ENCODE measurements around the gene DRAM1. TPM values are rescaled to one million over a fixed set of nuclear protein-coding genes. Genes with fewer than 3 reads are reported as not detected.

Gene DRAM1
- polyA plus RNA-seq, 1 donor (not counting 4 experiments of a cell fraction or from before 2014, with no cell fraction given) = 21.7 TPM

DNA sequence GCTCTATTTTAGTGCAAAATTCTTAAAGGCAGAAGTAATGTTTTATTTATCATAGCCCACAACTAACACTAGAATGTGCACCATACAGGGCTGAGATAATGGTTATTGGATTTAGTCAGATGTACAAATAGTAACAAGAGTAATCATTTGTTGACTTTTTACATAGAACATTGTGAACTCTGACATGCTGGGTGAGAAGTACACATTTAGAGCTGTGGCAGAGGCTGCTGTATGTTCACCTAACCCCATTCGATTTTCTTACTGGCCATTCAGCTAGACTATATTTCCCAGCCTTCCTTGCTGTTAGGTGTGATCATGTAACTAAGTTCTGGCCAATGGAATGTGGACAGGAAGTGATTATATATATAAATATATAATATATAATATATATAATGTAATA, 89.1 kb downstream of the DRAM1 start:
- Histone ChIP-seq H2AFZ (ENCODE audit: control insufficient read depth, low read length) (no peak overlapping the region), H3K27me3 (ENCODE audit: control insufficient read depth, extremely low read depth, insufficient read depth, low read length) (no peaks in the 10 kb centered on the region), H3K9me1 (ENCODE audit: control insufficient read depth, extremely low read depth, insufficient read depth, low read length) (no peaks in the 10 kb centered on the region), H3K4me3 (ENCODE audit: control insufficient read depth in 2 of 3, extremely low read depth in 1 of 3, insufficient read depth in 2 of 3, low read depth in 1 of 3, low read length in 3 of 3) (no peak overlapping the region), H3K27ac (ENCODE audit: control insufficient read depth, insufficient read depth, low read length) (no peak overlapping the region), H4K20me1 (ENCODE audit: control insufficient read depth, extremely low read depth, insufficient read depth, low read length) (no peaks in the 10 kb centered on the region), H3K9me3 (ENCODE audit: control insufficient read depth, low read depth, low read length) (no peaks in the 10 kb centered on the region), H3K4me1 (ENCODE audit: control insufficient read depth, extremely low read depth, insufficient read depth, low read length) (no peaks in the 10 kb centered on the region), H3K36me3 (ENCODE audit: control insufficient read depth in 2 of 2, extremely low read depth in 1 of 2, insufficient read depth in 2 of 2, low read length in 2 of 2) (no peaks in the 10 kb centered on the region), H3K79me2 (ENCODE audit: control insufficient read depth, insufficient read depth, low read length) (no peaks in the 10 kb centered on the region), H3K4me2 (ENCODE audit: control insufficient read depth, extremely low read depth, insufficient read depth, low read depth, low read length) (no peak overlapping the region), H3K9ac (ENCODE audit: control insufficient read depth, extremely low read depth, insufficient read depth, low read length) (no peak overlapping the region)
- no peak for DNase-seq (ENCODE audit: low read depth, low spot score)
- no peak for FAIRE-seq
- no peak for TF ChIP-seq EZH2 (IDR thresholded peaks at IDR 0.05; ENCODE audit: low read length)
- TF ChIP-seq, protein P1, sequence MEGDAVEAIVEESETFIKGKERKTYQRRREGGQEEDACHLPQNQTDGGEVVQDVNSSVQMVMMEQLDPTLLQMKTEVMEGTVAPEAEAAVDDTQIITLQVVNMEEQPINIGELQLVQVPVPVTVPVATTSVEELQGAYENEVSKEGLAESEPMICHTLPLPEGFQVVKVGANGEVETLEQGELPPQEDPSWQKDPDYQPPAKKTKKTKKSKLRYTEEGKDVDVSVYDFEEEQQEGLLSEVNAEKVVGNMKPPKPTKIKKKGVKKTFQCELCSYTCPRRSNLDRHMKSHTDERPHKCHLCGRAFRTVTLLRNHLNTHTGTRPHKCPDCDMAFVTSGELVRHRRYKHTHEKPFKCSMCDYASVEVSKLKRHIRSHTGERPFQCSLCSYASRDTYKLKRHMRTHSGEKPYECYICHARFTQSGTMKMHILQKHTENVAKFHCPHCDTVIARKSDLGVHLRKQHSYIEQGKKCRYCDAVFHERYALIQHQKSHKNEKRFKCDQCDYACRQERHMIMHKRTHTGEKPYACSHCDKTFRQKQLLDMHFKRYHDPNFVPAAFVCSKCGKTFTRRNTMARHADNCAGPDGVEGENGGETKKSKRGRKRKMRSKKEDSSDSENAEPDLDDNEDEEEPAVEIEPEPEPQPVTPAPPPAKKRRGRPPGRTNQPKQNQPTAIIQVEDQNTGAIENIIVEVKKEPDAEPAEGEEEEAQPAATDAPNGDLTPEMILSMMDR (optimal IDR thresholded peaks at IDR 0.05 in 1 of 3, IDR thresholded peaks at IDR 0.05 in 1 of 3, conservative IDR thresholded peaks at IDR 0.05 in 1 of 3; ENCODE audit: extremely low read depth in 1 of 3, insufficient read depth in 2 of 3, low read length in 3 of 3) = no peak
- dilution Hi-C loops (cut with MboI; ENCODE audit: extremely low pct_ligation_motif_present, low sequenced_read_pairs) = no loop called here

- no peaks in the 10 kb centered on the region for H3K4me1 ChIP-seq (ENCODE audit: control insufficient read depth, extremely low read depth, insufficient read depth, low read length)
- H3K4me3 ChIP-seq (ENCODE audit: control insufficient read depth in 2 of 3, extremely low read depth in 1 of 3, insufficient read depth in 2 of 3, low read depth in 1 of 3, low read length in 3 of 3) = no peak overlapping the region
- DNase-seq (ENCODE audit: low read depth, low spot score) (no peak), FAIRE-seq (no peak)
- H4K20me1 ChIP-seq (ENCODE audit: control insufficient read depth, extremely low read depth, insufficient read depth, low read length) = no peaks in the 10 kb centered on the region
- no peaks in the 10 kb centered on the region for H3K9me3 ChIP-seq (ENCODE audit: control insufficient read depth, low read depth, low read length)
- no peaks in the 10 kb centered on the region for H3K79me2 ChIP-seq (ENCODE audit: control insufficient read depth, insufficient read depth, low read length)
- TF ChIP-seq EZH2 (IDR thresholded peaks at IDR 0.05; ENCODE audit: low read length) = no peak
- no peak overlapping the region for H3K4me2 ChIP-seq (ENCODE audit: control insufficient read depth, extremely low read depth, insufficient read depth, low read depth, low read length)
- H3K36me3 ChIP-seq (ENCODE audit: control insufficient read depth in 2 of 2, extremely low read depth in 1 of 2, insufficient read depth in 2 of 2, low read length in 2 of 2) = no peaks in the 10 kb centered on the region
- H2AFZ ChIP-seq (ENCODE audit: control insufficient read depth, low read length) = no peak overlapping the region
- dilution Hi-C loops (cut with MboI; ENCODE audit: extremely low pct_ligation_motif_present, low sequenced_read_pairs) = no loop called here
- H3K9me1 ChIP-seq (ENCODE audit: control insufficient read depth, extremely low read depth, insufficient read depth, low read length) = no peaks in the 10 kb centered on the region
- no peaks in the 10 kb centered on the region for H3K27me3 ChIP-seq (ENCODE audit: control insufficient read depth, extremely low read depth, insufficient read depth, low read length)
- H3K27ac ChIP-seq (ENCODE audit: control insufficient read depth, insufficient read depth, low read length) = no peak overlapping the region
- H3K9ac ChIP-seq (ENCODE audit: control insufficient read depth, extremely low read depth, insufficient read depth, low read length) = no peak overlapping the region
These were observed 90.1 kb downstream of the DRAM1 start for GRCh38 chr12:101967506-101967905.

GRCh38 chr12:101968770-101969169, 91.4 kb downstream of the DRAM1 start:
- TF ChIP-seq, protein P1 (optimal IDR thresholded peaks at IDR 0.05 in 1 of 3, IDR thresholded peaks at IDR 0.05 in 1 of 3, conservative IDR thresholded peaks at IDR 0.05 in 1 of 3; ENCODE audit: extremely low read depth in 1 of 3, insufficient read depth in 2 of 3, low read length in 3 of 3) = no peak
- no peak for TF ChIP-seq EZH2 (IDR thresholded peaks at IDR 0.05; ENCODE audit: low read length)
- FAIRE-seq (no peak), DNase-seq (ENCODE audit: low read depth, low spot score) (no peak)
- Histone ChIP-seq H3K27me3 (ENCODE audit: control insufficient read depth, extremely low read depth, insufficient read depth, low read length) (no peaks in the 10 kb centered on the region), H3K4me3 (ENCODE audit: control insufficient read depth in 2 of 3, extremely low read depth in 1 of 3, insufficient read depth in 2 of 3, low read depth in 1 of 3, low read length in 3 of 3) (no peak overlapping the region), H3K9ac (ENCODE audit: control insufficient read depth, extremely low read depth, insufficient read depth, low read length) (no peak overlapping the region), H3K4me1 (ENCODE audit: control insufficient read depth, extremely low read depth, insufficient read depth, low read length) (no peaks in the 10 kb centered on the region), H3K9me3 (ENCODE audit: control insufficient read depth, low read depth, low read length) (no peaks in the 10 kb centered on the region), H3K27ac (ENCODE audit: control insufficient read depth, insufficient read depth, low read length) (no peak overlapping the region), H3K36me3 (ENCODE audit: control insufficient read depth in 2 of 2, extremely low read depth in 1 of 2, insufficient read depth in 2 of 2, low read length in 2 of 2) (no peaks in the 10 kb centered on the region), H3K4me2 (ENCODE audit: control insufficient read depth, extremely low read depth, insufficient read depth, low read depth, low read length) (no peak overlapping the region), H3K9me1 (ENCODE audit: control insufficient read depth, extremely low read depth, insufficient read depth, low read length) (no peaks in the 10 kb centered on the region), H2AFZ (ENCODE audit: control insufficient read depth, low read length) (no peak overlapping the region), H3K79me2 (ENCODE audit: control insufficient read depth, insufficient read depth, low read length) (no peaks in the 10 kb centered on the region), H4K20me1 (ENCODE audit: control insufficient read depth, extremely low read depth, insufficient read depth, low read length) (no peaks in the 10 kb centered on the region)
- dilution Hi-C loops (cut with MboI; ENCODE audit: extremely low pct_ligation_motif_present, low sequenced_read_pairs) = no loop called here

Measured in keratinocyte (primary cell).